ENCODE results near the gene PHF10.
A peak's percentile ranks its signal among the peaks of the same experiment; 100 is the strongest.

PHF10 gene

GRCh38 chr6:169677096-169677495, 47.2 kb downstream of the PHF10 start:
- no peak for DNase-seq (ENCODE audit: low read depth)

- DNase-seq (ENCODE audit: low read depth), result no peak
These were observed 49.3 kb downstream of the PHF10 start for GRCh38 chr6:169675011-169675410.

GRCh38 chr6:169671563-169671962, 52.7 kb downstream of the PHF10 start:
- DNase-seq (ENCODE audit: low read depth), result no peak

GRCh38 chr6:169669889-169670288, 54.4 kb downstream of the PHF10 start:
- DNase-seq (ENCODE audit: low read depth), result no peak

GRCh38 chr6:169669147-169669546, 55.2 kb downstream of the PHF10 start:
- no peak for DNase-seq (ENCODE audit: low read depth)

- DNase-seq (ENCODE audit: low read depth), result no peak
These were observed 56.0 kb downstream of the PHF10 start for GRCh38 chr6:169668203-169668847.

- no peak for DNase-seq (ENCODE audit: low read depth)
These were observed 56.6 kb downstream of the PHF10 start for GRCh38 chr6:169667716-169668115.

GRCh38 chr6:169666441-169666840, 57.9 kb downstream of the PHF10 start:
- no peak for DNase-seq (ENCODE audit: low read depth)

GRCh38 chr6:169665289-169665688, 59.0 kb downstream of the PHF10 start:
- no peak for DNase-seq (ENCODE audit: low read depth)

- no peak for DNase-seq (ENCODE audit: low read depth)
These were observed 60.1 kb downstream of the PHF10 start for GRCh38 chr6:169664227-169664626.

- DNase-seq (ENCODE audit: low read depth), result no peak
These were observed 60.8 kb downstream of the PHF10 start for GRCh38 chr6:169663468-169663867.

- DNase-seq (ENCODE audit: low read depth), result no peak
These were observed 62.9 kb downstream of the PHF10 start for GRCh38 chr6:169661391-169661756.

GRCh38 chr6:169660751-169661390, 63.4 kb downstream of the PHF10 start:
- DNase-seq (ENCODE audit: low read depth), result no peak

- DNase-seq (ENCODE audit: low read depth), result no peak
These were observed 64.3 kb downstream of the PHF10 start for GRCh38 chr6:169659820-169660610.

GRCh38 chr6:169657284-169657610, 67.1 kb downstream of the PHF10 start:
- DNase-seq (ENCODE audit: low read depth), result no peak

GRCh38 chr6:169656546-169657283, 67.6 kb downstream of the PHF10 start:
- DNase-seq (ENCODE audit: low read depth), result no peak

GRCh38 chr6:169654598-169655391, 69.5 kb downstream of the PHF10 start:
- peak; percentile 52 for DNase-seq (ENCODE audit: low read depth)

Data from stimulated activated CD4-positive, alpha-beta T cell treated with anti-CD3 and anti-CD28 coated beads, Interleukin-2, amount 100 ng/mL, for 4 hours (primary cell).